Suppressor macrophage treated with lipopolysaccharide for 4 hours (primary cell): ENCODE data around the gene TPGS1.
"Not testable (repeated sequence)": the region's sequence is repeated elsewhere in the genome, so short reads cannot be mapped to it uniquely, and the experiment has no call there.

Experiments used
- DNase-seq: peaks from one replicate; pipeline ENCODE4 v3.0.0-alpha.2; 2020

Gene TPGS1

GRCh38 chr19:478236-478903 lies 28.9 kb upstream of the TPGS1 start:
- no peak for DNase-seq

DNA sequence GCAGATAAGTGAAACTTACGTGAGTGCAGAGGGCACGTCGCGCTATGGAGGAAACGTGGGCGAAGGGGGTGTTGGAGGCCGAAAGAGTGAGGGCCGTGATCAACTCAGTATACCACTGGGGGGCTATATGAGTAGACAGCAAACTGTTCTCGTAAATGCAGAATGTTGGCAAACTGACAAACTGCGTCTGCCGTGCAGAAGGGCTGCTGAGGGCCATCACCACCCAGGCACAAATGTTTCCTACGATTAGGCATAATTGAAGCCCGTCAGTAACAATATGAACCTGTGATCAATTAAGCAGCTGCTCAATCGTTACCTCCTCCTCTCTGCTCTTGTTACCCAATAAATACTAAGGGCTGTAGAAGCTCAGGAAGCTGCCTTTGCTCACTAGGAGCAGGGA lies 28.3 kb upstream of the TPGS1 start:
- no peak for DNase-seq

- peak; percentile 23 for DNase-seq
These were observed 27.1 kb upstream of the TPGS1 start for GRCh38 chr19:480016-480855.

- DNase-seq = not testable (repeated sequence)
These were observed 26.2 kb upstream of the TPGS1 start for GRCh38 chr19:481100-481499.

DNA sequence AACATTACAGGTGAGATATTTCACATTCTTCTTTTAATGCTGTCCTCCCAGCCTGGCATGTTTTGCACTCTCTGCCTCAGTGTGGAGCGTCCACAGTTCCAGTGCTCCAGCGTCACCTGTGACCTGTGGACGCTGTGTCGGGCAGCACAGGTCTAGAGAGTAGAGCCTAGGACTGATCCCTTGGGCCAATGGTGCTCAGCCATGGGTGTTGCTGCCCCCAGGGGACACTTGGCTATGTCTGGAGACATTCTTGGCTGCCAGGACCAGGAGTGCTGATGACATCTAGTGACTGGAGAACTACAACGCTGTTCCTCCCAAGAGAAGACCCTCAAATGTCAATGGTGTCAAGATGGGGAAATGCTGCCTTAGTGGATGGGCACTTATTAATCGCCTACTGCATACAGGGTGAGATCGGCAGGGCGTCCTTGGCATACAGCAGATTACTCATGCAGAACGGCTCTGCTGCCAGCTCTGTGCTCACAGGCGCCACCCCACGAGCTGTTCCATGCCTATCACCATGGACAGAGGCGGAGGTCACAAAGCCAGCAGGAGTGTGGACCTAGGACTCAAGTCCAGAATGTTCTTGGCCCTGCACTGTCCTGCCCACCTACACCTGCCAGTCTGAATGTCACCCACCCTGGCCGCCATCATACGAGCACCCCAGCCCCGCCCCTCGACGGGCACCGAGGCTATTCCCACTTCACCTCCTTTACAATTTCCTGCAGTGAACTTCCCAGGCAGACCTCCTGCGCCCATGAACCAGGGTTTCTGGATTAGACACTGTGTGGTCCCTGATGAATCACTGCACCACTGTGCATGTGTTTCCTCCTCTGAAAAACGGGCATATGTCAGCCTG lies 24.9 kb upstream of the TPGS1 start:
- no peak for DNase-seq

DNA sequence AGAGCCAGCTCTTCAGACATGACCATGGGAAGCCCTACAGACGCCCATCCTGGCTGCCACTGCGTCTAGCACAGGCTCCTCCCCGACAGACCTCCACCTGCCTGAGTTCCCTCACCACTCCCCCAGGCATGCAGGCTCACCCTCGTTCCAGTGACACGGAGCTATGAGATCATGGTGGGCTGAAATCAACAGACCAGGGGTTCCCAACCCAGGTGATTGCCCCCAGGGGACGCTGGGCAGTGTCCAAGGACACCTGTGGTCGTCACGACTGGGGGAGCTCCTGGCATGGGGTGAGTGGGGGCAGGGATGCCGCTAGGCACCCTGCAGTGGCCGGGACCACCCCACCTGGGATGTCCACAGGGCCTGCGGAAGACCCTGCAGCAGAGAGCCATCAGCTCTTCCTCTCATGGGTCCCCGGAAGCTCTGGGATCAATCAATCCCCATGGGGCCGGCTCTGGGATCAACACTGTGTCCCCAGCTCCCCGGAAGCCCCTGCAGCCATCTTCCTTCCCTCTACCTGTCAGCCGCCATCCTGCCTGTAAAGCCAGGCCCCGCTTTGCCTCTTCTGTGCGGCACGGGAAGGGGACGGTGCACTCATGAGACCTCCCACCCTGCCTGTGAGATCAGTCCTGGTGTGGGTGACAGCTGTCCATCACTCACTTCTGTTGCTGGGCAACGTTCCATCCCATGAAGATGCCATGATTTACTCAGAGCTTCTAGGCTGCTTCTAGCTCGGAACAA lies 23.8 kb upstream of the TPGS1 start:
- no peak for DNase-seq

DNA sequence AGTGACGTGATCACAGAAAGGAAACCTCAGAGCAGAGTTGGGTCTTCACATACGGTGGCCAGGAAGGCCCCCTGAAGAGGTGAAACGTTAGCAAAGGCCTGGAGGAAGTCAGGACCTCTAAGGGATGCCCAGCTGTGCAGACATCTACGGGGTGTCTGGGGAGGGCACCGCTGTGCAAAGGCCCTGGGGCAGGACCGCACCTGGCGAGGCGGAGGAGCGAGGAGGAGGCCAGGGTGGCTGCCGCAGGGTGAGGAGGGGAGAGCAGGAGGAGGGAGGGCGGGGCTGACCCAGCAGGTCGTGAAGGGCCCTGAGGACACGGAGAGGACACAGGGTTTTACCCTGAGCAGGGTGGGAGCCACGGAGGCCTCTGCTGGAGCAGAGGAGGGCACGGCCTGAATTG lies 22.8 kb upstream of the TPGS1 start:
- DNase-seq = no peak

DNA sequence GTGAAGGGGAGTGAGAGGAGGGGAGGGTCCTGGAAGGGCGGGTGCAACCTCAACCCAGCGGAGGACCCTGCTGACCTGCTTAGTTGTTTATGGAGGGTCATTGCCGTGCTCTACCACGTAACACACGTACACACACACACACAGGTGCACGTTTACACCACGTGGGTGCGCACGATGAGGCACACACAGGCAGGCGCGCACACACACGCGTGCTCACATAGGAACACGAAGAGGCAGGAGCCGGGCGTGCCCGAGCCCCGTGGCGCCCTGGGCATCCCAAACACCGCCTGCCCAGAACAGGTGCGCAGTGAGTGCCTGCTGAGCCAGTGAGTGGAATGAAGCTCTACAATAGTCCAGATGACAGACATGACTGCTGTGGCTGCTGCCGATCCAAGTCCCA lies 22.2 kb upstream of the TPGS1 start:
- no peak for DNase-seq

DNA sequence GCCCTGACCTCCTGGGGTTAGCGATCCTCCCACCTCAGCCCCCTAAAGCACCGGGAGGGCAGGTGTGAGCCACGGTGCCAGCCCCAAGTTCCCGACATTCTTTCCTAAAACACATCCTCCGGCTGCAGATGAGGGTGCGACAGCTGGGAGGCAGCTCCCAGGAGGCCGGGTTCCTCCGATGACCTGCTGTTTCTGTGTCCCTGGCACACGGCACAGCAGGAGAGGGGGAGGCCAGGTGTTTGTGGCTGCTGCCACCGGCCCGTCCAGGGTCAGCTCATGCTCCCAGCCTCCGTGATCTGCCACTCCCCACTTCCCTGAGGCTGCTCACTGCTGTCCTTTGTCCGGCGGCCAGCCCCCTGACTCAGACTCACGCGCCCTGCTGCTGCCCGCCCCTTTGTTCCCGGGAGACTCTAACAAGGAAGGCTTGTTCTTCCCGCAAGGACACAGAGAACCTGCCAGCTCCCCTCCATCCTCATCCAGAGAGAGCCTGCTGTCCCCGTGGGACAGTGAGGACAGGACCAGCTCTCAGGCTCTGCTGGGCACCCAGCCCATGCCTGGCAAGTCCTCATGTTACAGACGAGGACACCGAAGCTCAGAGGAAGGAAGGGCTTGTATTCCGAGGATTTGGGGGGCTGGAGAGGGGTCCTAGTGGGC lies 21.6 kb upstream of the TPGS1 start:
- no peak for DNase-seq

- DNase-seq = peak; percentile 89
These were observed 18.5 kb upstream of the TPGS1 start for GRCh38 chr19:488505-489417.

GRCh38 chr19:489418-490196 lies 17.7 kb upstream of the TPGS1 start:
- no peak for DNase-seq

- no peak for DNase-seq
These were observed 16.1 kb upstream of the TPGS1 start for GRCh38 chr19:491146-491741.

DNA sequence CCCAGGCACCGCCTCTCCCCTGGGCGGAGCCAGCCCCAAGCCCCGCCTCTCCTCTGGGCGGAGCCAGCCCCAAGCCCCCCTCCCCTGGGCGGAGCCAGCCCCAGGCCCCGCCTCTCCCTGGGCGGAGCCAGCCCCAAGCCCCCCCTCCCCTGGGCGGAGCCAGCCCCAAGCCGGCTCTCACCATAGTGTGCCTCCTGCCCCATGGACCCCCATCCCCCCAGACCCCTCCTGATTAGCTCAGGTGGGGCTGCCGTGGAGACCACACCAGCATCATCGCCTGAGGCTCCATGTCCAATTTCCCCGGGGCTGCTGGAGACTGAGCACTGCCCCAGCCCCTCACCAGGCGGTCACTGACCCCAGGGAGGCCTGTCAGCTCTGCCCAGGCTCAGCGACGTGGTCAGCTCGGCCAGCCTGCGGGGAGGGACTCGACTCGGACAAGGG lies 15.2 kb upstream of the TPGS1 start:
- no peak for DNase-seq

DNA sequence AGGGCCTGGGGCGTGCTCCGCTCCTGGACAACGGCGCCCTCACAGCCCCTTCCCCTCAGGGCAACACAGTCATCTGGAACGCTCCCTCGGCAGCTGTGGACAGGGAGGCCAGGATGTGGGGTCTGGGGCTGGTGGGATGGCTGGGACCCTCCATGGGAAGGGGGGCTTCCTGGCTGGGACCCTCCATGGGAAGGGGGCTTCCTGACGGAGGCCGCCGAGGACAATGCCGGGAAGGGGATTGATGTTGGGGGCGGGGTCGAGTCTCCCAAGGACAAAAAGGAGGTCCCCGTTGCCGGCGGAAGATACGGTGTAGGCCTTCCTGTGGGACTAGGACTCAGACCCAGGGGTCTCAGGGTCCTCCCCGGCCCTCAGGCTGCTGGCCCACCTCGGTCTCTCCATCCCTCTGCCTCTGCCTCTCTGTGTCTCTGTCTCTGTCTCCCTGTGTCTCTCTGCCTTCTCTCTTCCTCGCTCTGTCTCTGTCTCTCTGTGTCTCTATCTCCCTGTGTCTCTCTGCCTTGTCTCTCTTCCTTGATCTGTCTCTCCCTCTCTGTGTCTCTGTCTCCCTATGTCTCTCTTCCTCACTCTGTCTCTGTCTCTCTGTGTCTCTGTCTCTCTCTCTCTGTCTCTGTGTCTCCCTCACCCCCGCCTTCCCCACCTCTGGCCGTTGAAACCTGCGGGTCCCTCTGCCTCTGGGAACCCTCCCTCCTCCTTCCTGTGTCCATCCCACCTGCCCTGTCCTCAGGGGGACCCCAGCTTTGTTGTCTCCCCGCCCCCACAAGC lies 13.7 kb upstream of the TPGS1 start:
- DNase-seq = no peak

DNA sequence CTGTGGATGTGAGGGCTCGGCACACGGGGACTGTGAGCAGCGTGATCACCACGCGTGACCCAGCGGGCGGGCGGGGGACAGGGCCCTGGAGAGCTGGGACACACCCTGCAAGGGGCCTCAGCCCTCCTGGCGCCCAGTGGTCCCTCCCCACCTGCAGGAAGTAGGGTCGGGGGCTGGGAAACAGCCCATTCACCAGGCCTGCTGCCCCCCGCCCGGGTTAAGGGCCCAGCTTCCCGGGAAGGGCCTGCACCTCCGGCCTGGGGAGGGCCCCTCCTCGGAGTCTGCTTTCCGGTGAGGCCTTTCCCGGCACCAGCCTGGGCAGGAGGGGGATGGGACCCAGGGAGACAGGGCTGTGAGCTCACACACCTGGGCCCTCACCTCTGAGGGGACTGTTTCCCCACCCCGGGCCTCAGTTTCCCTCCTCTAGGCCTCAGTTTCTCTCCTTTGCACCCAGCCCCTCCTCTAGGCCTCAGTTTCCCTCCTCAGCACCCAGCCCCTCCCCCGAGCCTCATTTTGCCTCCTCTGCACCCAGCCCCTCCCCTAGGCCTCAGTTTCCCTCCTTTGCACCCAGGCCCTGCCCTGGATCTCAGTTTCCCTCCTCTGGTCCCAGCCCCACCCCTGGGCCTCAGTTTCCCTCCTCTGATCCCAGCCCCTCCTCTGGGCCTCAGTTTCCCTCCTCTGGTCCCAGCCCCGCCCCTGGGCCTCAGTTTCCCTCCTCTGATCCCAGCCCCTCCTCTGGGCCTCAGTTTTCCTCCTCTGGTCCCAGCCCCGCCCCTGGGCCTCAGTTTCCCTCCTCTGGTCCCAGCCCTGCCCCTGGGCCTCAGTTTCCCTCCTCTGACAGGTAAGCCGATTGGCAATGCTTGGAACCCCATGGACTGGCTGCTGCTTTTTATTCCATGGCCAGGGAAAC lies 12.9 kb upstream of the TPGS1 start:
- no peak for DNase-seq

GRCh38 chr19:495081-495401 lies 12.3 kb upstream of the TPGS1 start:
- DNase-seq = no peak

GRCh38 chr19:495402-496111 lies 11.7 kb upstream of the TPGS1 start:
- DNase-seq = peak; percentile 32
